Astrocyte of the hippocampus (primary cell): ENCODE data around the gene SRM.
A peak's percentile ranks its signal among the peaks of the same experiment; 100 is the strongest.
"Not testable (repeated sequence)": the region's sequence is repeated elsewhere in the genome, so short reads cannot be mapped to it uniquely, and the experiment has no call there.

Source experiments
- DNase-seq: peaks from one replicate; pipeline ENCODE4 v3.0.0; 2011; ENCODE audit warnings: low read depth, low spot score

The SRM gene

DNA sequence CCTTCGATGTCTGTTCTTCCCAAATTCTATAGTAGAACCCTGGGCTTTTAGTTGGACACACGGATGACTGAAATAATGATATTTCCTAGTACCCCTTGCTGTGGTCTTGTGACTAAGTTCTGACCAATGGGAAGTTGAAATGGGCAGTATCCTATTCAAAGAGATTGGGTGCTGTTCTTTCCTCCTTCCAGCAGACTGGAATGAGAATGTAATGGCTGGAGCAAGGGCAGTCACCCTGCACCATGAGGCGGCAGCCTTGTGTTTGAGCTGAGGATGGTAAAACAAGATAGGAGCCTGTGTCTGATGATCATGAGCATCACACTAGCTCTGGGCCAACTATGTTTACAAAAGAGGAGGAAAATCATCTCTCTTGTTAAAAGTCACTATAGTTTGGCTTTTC, 5.1 kb upstream of the SRM start:
- DNase-seq = no peak

DNA sequence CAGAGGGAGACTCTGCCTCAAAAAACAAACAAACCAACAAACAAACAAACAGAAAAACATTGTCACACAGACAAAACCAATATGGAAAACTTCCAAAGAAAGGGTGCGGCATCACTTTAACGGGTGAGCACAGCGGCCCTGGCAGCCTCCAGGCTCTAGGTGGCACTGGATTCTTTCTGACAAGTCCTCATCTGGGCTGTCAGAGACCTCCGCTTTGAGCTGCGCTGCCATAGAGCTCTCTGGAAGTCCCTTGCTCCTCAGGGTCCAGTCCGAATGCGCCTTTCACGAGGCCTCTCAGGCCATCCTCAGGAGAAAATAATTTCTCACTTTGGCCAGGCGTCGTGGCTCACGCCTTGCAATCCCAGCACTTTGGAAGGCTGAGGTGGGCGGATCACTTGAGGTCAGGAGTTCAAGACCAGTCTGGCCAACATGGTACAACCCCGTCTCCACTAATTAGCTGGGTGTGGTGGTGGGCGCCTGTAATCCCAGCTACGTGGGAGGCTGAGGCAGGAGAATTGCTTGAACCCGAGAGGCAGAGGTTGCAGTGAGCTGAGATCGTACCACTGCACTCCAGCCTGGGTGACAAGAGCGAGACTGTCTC, 4.2 kb upstream of the SRM start:
- not testable (repeated sequence) for DNase-seq

DNA sequence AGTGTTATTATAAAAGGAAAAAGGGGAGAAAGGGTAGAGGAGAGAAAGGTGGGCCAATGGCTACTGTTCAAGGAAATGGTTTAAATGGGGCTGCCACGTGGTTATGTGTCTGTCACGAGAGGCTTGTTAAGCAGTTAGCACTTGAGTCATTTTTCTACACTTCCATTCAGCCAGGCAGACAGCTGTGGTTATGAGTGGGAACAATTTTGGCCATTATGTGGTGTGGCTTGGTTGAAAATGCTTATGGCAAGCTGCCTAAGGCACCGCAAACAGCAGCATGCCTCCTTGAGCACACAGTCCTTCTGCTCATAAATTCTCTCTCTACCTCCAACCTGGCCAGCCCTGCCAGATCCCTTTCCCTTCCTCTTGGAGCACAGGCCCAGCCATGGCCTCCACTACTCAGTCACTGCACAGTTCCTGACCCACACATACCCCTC, 3.2 kb upstream of the SRM start:
- peak; percentile 97 for DNase-seq

DNA sequence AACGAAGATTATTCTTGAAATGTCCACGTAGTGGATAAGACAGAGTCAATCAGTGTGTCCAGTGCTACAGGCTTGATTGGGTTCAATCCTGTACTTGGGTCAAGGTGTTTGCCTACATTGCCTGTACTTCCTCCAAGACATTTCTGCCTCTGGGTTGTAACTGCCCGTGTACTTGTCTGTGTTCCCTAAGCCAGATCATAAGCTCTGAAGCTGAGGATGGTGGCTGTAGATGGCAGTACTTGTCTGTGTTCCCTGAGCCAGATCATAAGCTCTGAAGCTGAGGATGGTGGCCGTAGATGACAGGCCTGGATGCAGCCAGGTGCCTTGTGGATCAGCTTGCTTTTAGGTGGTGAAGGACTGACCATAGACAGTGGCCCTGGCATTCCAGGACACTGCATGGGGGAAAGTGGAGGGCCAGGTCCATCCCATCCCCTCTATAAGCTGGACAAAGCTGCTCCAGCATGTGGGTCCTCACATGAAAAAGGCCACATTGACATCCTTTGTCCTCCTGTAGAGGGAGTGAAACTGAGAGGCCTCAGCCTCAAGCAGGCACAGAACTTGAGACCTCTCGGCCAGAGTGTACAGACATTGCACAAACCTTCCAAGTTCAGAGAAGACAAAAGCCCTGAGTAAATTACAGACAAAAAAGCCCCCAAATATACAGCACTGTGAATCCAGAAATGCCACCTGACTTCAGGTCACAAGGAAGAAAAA, 2.0 kb upstream of the SRM start:
- no peak for DNase-seq

DNA sequence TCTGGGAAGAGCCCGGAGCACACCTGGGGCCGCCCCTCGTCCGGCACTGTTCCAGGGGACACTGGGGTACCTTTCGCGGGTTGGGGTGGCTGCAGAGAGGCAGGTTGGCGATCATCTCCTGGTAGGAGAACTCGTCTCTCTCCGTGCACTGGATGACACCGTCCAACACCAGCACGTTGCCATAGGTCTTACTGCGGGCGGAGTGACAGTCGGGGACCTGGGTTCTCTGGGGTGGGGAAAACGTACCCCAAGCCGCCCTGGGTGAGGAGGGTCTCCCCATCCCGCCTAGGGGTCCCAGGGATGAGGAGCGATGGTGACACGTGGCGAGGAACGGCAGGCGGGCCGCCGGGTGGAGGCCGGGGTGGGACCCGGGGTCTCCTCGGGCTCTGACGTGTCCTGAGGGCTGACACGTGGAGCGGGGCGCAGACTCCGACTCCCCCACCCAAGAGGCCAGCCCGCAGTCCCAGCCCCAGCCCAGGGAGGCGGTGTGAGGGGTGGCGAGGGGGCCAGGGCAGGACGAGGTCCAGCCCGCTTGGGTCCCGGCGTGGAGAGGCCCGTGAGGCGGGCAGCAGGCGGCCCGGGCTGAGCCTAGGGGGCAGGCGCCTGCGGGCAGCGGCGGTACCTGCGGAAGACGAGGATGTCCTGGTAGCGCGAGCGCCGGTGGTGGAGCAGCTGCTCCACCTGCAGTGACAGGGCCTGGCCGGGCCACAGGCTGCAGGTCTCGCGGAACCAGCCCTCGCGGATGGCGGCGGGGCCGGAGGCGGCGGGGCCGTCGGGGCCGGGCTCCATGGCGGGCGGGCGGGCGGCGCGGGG, 457 bp downstream of the SRM start:
- no peak for DNase-seq

DNA sequence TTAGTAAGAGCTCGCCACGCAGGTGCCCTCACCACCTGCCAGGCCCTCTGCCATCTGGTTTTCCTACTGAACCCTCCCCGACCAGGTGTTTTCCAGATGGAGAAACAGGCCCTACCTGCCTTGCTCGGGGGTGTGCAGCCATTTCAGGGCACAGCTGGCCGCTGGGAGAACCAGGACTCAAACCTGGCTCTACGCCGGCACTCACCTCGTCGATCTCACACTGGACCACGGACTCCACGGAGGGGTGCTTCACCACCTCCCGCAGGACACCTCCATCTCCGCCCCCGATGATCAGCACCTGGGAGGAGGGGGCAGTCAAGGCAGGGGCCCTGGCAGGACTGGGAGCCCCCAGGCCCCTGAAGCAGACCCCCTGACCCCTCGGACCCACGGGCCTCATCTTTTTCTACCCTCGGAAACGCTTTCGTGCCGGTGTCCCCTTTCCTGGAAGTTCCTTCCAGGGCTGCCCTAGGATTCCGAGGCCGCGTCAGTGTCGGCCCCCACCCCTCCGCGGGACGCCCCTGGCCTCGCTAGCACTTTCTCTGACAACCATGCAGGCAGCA, 1.1 kb downstream of the SRM start:
- no peak for DNase-seq

DNA sequence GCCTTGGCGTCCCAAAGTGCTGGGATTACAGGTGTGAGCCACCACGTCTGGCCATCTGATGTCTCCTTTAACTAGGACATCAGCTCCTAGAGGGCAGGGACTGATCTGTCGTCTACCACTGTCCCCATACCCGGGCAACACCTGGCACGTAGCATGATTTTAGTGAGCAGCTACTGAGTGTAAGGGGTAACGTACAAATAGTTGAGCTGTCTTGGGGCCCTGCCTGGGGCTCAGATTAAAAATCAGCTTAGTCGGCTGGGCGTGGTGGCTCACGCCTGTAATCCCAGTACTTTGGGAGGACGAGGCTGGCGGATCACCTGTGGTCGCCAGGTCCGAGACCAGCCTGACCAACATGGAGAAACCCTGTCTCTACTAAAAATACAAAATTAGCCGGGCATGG, 1.8 kb downstream of the SRM start:
- no peak for DNase-seq

DNA sequence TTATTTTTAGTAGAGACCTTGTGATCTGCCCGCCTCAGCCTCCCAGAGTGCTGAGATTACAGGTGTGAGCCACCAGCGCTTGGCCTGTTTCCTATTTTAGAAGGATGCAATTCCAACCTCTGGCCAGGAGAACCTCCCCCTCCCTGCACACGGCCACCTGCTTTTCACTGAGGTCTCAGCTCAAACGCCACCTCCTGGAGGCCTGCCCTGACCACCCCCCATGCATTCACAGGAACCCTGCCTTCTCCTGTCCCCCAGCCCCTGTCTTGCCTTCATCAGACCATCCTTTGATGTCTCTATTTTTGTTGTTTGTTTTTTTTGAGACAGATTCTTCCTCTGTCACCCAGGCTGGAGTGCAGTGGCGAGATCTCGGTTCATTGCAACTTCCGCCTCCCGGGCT, 2.3 kb downstream of the SRM start:
- no peak for DNase-seq

DNA sequence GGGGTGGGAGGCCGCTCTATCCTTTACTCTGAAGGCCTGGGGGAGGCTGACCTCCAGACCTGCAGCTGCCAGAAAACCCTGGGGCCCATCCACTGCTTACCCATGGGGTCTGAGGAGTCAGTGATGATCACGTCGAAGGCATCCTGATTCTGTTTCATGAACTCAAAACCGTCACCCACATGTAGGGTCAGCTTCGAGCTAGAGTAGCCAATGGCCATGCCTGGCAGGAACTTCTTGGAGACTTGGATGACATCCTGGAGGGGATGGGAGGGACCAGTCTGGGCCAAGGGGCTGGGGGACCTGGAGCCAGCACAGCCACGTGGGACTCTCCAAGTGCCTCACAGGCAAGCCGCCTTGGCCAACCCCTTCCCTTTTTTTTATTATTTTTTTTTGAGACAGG, 3.3 kb downstream of the SRM start:
- no peak for DNase-seq

DNA sequence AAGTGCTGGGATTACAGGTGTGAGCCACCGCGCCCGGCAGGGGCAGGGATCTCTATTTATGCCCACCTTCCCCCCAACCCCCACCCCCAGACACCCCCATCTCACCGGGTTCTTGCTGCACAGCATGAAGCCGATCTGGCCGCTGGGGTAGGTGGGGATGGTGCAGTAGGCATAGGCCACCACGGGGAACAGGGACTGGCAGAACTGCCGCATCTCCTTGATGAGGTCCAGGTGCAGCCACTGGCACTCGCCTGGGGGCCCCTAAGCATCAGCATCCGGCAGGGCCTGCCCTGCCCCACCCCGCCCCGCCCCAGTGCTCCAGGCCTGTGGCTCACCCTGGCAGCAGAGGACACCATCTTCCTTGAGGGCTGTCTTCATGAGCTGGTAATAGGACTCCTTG, 4.1 kb downstream of the SRM start:
- no peak for DNase-seq

DNA sequence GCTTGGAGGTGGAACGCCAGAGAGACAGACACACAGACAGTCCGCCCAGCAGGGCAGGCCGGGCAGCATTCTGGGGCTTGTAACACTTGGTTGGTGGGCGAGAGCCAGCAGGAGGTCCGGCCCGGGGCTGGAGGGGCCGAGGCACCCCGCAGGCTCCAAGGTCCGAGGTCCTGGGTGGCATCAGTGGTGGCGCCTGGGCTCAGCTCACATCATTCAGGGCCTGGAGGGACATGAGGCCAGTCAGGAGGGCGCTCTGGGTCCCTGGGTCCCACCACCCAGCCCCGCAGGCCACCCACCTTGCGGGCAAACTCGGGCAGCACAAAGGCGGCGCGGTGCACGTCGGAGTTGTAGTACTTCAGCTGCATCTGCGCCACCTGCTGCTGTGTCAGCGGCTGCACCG, 5.2 kb downstream of the SRM start:
- DNase-seq = no peak

DNA sequence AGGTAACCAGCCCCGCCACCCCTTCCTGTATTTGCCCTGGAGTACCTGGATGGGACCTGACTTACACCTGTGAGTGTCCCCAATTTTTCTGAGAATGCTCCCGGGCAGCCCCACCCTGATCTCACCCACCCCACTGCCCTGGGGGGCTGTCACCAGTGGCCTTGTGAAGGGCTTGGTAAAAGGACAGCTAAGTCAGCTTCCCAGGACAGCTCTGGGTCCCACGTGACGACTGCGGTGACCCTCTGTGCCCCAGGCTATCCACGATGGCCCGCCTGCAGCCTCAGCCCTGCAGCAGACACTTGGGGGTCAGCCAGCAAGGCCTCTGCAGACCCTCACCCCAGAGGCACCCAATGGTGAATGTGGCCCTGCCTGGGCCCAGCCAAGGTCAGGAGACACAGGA, 5.6 kb downstream of the SRM start:
- DNase-seq = no peak

DNA sequence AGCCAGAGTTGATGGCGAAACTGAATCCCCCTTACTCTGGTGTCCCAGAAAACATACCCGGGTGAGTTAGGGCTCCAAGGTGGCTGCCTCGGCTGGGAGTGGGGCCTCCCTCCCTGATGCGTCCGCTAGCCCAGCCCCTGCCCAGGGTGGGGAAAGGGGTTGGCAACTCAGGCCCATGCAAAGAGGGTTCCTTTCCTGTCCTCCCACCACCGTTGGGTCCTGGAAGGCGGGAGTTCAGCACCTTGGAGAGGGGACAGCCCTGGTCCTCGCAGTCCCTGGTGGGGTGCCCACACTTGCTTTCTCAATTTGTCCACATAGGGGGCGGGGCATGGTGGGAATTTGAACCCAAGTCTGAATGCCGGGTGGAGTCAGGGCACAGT, 6.1 kb downstream of the SRM start:
- peak; percentile 52 for DNase-seq

DNA sequence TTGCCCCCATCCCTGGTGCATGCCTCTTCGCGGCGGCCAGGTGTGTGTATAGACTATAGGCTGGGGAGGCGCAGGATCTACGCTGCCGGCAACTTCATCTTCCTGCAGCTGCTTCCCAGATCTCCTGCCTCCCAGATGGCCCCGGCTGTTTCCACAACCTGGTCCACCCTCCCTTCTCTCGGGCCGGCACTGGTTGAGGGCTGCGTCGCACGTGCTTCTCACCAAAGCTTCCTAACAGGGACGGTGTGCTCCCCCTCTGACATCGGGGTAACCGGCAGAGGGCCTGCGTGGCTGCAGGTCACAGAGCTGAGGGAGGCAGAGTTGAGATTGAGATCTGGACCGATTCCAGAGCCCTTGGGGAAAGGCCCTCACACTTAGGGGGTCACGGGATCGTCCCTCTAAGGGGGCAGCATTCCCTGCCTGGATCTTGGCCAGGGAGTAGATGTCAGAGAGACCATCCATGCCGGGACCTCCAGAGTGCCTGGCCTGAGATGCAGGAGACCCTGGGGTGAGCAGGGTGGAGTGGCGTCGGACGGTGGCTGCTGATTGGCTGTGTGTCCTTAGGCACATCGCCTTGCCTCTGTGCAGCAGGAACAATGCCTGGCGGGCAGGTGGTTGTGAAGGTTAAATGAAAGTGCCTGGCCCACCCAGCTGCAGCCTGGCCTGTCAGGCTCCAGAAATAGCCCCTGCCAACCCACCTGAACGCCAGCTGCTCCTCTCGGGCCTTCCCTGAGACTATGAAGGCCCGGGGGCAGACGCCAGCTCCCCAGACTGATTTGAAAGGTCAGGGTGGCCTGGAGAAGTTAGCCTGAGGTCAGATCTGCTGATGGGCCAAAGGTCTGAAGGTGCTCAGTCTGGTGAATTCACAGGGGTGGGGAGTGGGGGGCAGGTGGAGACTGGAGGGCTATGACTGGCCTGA, 6.7 kb downstream of the SRM start:
- no peak for DNase-seq

DNA sequence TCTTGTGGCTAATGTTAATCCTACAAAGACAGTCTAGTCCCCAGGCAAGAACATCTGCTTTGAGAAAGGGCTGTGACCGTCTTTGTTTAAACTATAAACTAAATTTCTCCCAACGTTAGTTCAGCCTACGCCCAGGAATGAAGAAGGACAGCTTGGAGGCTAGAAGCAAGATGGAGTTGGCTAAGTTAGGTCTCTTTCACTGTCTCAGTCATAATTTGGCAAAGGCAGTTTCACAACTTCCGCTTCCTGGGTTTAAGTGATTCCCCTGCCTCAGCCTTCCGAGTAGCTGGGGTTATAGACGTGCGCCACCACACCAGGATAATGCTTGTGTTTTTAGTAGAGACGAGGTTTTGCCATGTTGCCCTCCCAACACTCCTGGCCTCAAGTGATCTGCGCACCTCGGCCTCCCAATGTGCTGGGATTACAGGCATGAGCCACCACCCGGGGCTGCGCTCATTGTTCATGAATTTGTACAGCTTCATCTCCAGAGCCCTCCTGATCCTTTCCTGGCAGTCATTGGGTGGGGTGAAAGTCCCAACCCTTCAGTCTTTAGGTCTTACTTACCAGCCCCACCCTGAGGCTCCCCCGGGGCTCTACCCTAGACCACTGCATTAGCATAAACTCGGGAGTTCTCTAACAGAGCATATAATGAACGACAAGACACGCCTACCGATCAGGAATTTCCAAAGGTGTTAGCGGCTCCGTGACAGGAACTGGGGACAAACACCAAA, 7.9 kb downstream of the SRM start:
- DNase-seq = no peak

DNA sequence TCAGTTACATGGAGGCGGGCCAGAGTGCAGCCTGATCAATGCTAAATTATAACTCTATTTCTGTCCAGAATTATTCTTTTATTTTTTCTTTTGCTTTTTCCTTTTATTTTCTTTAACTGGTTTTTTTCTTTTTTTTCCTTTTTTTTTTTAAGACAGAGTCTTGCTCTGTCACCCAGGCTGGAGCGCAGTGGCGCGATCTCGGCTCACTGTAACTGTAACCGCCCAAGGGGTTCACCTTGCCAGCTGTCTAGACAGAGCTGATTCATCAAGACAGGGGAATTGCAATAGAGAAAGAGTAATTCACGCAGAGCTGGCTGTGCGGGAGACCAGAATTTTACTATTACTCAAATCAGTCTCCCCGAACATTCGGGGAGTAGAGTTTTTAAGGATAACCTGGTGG, 8.7 kb downstream of the SRM start:
- DNase-seq = not testable (repeated sequence)

DNA sequence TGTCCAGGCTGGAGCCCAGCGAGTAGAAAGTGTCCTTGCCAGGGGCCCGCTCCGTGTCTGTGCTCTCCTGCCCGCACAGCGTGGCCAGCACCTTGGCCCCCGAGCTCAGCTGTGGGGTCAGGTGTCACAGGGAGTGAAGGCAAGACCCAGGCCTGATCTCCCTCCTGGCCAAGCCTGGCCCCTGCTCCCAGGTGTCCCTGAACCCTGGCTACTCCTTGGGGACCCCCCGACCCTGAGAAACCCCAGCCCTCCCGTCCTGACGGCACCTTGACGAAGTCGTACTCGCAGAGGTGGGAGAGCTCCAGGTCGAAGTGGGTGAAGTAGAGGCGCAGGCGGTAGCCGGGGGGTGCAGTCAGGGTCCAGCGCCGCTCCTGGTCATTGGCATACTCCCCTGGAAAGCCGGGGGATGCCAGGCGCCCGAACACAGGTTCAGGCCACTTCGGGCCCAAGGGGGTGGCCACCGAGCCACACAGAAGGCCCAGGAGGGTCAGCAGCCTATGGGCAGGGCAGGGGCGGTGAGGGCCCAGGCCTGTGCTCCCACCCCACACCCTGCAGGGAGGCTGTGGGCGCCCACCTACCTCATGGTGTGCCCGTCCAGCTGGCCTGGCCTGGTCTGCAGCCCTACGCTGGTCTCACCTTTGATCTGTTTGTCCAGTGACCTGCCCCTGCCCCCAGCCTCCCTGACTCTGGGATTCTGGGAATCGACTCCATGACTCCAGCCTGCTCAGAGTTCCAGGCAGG, 13.0 kb downstream of the SRM start, which contains the start of gene MASP2:
TSS of gene MASP2 (minus strand) at position 615 of the 741 bp plus-strand sequence. CDS start at position 583, 32 bp downstream.
- DNase-seq = no peak

DNA sequence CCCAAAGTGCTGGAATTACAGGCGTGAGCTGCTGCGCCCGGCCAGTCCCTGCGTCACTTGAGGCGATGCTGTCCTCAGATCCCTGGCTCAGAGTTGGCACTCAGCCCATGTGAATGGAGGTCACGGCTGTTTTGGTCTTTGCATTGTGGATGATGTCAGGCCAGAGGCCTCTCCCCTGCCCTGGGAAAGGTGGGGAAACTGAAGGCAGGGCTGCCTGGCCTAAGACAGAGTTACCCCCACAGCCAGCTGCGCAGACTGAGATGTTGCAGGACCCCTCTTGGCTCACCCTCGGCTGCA, 13.6 kb downstream of the SRM start:
- no peak for DNase-seq

DNA sequence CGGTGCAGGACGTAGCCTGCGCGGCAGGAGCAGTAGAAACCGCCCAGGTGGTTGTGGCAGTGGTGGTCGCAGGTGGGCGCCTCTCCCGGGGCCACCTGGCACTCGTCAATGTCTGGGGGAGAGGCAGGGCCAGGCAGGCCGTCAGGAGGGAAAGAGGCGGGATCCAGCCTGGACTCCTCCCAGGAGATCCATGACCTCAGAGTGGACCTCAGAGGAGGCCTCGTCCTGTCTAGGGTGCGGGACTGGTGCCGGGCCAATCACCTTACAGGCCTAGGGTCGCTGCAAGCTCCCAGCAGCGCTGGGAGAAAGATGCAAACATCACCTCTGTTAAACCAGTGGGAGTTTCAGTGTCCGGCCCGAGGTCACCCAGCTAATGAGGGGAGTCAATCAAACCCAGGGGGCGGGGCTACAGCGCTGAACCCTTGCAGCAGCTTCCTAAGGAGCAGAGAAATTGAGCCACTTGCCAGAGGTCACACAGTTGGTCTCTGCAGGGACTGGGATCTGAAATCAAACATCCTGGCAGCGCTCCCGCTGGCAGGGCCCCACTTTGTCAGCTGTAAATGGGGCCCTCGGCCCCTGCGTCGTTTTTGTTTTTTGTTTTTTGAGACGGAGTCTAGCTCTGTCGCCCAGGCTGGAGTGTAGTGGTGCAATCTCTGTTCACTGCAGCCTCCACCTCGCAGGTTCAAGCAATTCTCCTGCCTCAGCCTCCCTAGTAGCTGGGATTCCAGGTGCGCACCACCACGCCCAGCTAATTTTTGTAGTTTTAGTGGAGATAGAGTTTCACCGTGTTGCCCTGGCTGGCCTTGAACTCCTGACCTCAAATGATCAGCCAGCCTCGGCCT, 14.2 kb downstream of the SRM start:
- no peak for DNase-seq
